Measurements from ENCODE around the gene ERC1. TPM values are rescaled to one million over a fixed set of nuclear protein-coding genes. Genes with fewer than 3 reads are reported as not detected.
"Not testable (repeated sequence)": the region's sequence is repeated elsewhere in the genome, so short reads cannot be mapped to it uniquely, and the experiment has no call there.

The ERC1 gene
- total RNA-seq, 2 donors from 2014 or later, result 53.2 to 53.4 TPM

DNA sequence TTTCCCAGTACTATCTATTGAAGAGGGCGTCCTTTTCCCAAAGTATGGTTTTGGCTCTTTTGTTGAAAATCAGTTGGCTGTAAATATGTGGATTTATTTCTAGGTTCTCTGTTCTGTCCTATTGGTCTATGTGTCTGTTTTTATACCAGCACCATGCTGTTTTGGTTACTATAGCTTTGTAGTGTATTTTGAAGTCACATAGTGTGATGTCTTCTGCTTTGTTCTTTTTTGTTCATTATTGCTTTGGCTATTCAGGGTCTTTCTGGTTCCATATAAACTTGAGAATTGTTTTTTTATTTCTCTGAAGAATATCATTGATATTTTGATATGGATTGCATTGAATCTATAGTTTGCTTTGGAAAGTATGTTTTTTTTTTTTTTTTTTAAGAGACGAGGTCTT, 67.4 kb downstream of the ERC1 start:
- intact Hi-C loops (cut with DNase I), result no loop called here
- ATAC-seq (no peak), DNase-seq (no peak)

DNA sequence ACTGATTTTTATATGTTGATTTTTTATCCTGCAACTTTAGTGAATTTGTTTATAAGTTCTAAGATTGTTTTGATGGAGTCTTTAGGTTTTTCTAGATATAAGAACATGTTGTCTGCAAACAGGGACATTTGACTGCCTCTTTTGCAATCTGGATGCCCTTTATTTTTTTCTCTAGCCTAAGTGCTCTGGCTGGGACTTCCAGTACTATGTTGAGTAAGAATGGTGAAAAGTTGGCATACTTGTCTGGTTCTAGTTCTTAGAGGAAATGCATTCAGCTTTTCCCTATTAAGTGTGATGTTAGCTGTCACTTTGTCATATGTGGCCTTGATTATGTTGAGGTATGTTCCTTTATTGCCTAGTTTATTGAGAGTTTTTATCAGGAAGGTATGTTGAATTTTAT, 68.1 kb downstream of the ERC1 start:
- DNase-seq (no peak), ATAC-seq (no peak)
- intact Hi-C loops (cut with DNase I), result no loop called here

DNA sequence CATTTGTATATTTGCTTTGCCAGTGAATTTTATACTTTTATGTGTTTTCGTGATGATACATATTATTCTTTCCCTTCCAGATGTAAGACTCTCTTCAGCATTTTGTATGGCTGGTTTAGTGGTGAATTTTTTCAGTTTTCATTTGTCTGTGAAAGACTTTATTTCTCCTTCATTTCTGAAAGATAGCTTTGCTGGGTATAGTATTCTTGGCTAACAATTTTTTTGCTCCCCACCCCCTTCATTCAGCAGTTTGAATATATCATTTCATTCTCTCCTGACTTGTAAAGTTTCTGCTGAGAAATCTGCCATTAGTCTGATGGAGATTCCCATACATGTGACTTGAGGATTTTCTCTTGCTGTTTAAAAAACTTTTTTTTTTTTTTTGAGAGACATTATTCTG, 72.8 kb downstream of the ERC1 start:
- DNase-seq (no peak), ATAC-seq (no peak)
- intact Hi-C loops (cut with DNase I), result no loop called here

DNA sequence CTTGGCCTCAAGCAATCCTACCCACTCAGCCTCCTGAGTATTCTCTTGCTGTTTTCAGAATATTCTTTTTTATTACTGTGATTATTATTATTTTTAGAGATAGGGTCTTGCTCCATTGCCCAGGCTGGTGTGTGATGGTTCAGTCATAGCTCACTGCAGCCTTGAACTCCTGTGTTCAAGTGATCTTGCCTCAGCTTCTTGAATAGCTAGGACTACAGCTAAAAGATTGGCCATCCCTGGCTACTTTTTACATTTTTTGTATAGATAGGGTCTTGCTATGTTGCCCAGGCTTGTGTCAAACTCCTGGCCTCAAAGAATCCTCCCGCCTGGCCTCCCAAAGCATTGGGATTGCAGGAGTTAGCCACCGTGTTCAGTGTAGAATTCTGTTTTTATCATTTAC, 73.3 kb downstream of the ERC1 start:
- intact Hi-C loops (cut with DNase I), result no loop called here
- ATAC-seq (no peak), DNase-seq (no peak)

DNA sequence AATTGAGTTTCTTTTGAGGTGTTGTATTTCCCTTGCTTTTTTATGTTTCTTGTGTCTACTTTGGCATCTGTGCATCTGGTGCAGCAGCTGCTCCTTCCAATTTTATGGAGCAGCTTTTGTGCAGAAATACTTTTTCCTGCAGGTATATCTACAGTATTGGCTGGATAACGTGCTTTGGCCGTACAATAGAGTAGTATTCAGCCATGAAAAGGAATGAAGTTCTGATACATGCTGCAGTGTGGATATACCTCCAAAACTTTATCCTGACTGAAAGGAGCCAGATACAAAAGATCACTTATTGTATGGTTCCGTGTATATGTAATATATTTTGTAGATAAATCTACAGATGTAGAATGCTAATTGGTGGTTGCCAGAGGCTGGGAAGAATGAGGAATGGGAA, 74.6 kb downstream of the ERC1 start:
- no peak for DNase-seq
- intact Hi-C loops (cut with DNase I), result no loop called here
- no peak for ATAC-seq

DNA sequence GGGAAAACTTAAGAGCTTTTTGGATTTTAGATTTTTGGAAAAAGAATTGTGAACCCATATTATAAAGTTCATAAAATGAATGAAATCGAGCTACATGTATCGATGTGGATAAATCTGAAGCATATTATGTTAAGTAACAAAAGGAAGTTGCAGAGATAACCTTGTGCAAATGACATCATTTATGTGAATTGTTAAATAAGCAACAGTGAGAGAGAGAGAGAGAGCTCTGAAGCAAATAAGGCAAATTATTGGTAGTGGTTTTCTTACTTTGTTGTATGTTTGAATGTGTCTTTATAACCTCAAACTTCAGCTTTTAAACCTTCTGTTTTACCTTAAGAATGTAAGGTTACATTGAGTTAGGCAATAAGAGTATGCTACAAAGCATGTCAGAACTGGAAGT, 78.8 kb downstream of the ERC1 start:
- ATAC-seq (no peak), DNase-seq (no peak)
- intact Hi-C loops (cut with DNase I), result no loop called here

DNA sequence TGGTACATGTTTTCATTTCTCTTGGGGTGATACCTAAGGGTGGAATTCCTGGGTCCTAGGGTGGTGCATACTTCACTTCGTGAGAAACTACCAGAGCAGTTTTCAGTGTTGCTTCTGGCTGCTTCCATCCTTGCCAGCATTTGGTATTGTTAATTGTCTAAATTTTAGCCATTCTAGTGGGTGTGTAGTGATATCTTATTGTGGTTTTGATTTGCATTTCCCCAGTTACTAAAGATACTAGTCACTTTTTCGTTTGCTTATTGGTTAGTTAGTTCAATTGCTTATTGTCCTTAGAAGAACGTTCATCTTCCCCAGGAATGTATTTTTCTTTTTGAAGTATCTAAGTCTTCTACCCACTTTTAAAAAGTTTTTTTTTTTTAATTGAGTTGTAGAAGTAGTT, 80.2 kb downstream of the ERC1 start:
- intact Hi-C loops (cut with DNase I), result no loop called here

DNA sequence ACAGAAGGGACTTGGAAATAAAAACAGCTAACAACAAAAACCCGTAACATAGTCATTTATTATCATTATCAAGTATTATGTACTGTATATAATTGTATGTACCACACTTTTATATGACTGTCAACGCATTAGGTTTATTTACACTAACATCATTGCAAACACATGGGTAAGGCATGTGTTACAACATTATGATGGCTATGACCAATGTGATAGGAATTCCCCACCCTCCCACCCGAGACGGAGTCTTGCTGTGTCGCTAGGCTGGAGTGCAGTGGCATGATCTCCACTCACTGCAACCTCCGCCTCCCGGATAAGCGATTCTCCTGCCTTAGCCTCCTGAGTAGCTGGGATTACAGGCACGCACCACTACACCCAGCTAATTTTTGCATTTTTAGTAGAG, 82.6 kb downstream of the ERC1 start:
- intact Hi-C loops (cut with DNase I), result no loop called here

More for the DNA sequence above, 80.2 kb downstream of the ERC1 start:
- no peak for ATAC-seq
- no peak for DNase-seq

DNA sequence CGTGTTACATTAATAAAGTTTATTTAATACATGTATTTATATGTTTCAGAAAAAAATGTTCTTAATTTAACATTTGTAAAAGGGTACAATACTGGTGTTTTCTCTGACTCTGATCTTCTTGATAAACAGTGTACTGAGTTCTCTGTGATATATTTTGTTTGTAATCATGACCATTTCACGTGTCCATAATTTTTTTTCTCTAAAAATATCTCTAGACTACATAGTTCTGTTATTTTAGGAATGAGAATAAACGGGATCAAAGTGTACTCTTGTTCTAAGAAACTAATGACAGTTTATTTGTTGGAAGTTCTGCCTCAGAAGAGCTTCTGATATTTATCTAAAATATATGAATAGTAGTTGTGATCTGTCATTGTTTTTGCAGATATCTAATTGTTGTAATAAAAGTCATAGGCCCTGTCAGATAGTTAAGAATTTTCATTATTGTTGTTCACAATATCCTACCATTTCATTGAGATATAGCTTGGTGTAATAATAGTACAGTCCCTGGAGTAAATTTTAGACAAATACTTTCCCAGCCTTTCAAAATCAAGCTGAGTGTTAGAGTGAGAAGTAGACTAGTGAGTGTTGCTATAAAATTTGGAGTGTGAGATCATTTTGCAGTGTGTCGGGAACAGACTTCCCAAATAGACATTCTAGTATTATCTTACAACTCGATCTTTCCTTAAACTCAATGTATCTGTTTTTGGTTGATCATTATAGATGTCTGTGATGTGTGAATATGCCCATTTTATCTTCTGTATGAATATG, 86.2 kb downstream of the ERC1 start:
- no peak for ATAC-seq
- intact Hi-C loops (cut with DNase I), result no loop called here
- no peak for DNase-seq

More for the DNA sequence above, 82.6 kb downstream of the ERC1 start:
- DNase-seq (no peak), ATAC-seq (no peak)

DNA sequence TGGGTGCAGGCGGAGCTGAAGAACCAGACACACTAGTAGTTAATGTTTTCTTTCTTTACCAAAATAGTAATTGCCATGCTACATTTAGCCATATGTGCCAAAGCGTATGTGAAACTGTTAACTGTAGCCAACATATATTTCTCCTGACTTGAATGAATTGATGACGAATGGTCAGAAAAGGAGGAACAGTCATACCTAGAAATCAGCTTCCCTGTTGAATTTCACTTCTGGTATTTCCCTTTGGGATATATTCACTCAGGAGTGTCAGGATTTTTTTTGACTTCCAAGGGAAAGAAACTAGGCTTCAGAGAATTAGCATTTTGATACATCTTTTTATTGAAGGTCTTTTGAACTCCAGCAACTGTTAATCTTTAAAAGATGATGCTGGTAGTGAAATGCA, 87.0 kb downstream of the ERC1 start:
- DNase-seq (no peak), ATAC-seq (no peak)
- intact Hi-C loops (cut with DNase I), result no loop called here

DNA sequence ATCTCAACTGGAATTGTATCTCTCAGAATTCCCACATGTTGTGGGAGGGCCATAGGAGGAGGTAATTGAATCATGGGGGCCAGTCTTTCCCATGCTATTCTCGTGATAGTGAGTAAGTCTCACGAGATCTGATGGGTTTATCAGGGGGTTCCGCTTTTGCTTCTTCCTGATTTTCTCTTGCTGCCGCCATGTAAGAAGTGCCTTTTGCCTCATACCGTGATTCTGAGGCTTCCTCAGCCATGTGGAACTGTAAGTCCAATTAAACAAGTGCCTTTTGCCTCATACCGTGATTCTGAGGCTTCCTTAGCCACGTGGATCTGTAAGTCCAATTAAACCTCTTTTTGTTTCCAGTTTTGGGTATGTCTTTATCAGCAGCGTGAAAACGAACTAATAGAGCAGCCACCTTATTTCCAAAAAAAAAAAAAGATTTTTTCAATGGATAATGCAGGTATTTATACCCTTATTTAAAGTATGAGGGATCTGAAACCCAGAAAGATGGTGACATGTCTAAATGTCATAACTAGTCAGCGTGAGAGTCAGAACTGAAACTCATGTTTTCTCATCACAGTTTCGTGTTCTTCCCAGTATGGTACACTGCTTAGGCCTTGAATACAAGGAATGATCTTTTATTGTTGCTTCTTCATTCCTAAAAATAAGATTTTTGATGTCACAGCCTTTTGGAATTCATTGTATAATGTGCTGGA, 89.6 kb downstream of the ERC1 start:
- intact Hi-C loops (cut with DNase I), result loop anchor here in 1 of 2 donors (5.0 kb wide), 1 partner anchor 83 kb away; no protein-coding TSS in a partner anchor
- ATAC-seq, result no peak
- DNase-seq, result no peak

DNA sequence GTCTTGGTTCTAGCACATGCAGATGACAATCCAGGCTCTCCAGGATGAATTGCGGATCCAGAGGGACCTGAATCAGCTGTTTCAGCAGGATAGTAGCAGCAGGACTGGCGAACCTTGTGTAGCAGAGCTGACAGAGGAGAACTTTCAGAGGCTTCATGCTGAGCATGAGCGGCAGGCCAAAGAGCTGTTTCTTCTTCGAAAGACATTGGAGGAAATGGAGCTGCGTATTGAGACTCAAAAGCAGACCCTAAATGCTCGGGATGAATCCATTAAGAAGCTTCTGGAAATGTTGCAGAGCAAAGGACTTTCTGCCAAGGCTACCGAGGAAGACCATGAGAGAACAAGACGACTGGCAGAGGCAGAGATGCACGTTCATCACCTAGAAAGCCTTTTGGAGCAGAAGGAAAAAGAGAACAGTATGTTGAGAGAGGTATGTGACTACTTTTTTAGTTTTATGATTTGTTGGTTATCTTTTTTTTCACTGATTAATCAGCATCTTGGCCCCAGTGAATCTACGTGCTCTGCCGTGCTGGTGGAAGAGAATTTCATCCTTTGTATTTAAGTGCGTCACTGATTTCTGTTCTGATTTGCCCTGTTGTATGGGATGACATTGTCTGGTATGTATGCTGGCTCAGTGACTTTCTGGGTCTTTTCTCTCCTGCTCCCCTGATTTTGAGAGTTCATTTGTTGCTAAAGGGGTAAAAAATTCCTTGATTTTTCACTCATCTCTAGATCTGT, 92.3 kb downstream of the ERC1 start:
- ATAC-seq (peak in 1 of 2 donors; percentile 53), DNase-seq (no peak)
- intact Hi-C loops (cut with DNase I), result loop anchor here in 1 of 2 donors (5.0 kb wide), 1 partner anchor 86 kb away; no protein-coding TSS in a partner anchor

DNA sequence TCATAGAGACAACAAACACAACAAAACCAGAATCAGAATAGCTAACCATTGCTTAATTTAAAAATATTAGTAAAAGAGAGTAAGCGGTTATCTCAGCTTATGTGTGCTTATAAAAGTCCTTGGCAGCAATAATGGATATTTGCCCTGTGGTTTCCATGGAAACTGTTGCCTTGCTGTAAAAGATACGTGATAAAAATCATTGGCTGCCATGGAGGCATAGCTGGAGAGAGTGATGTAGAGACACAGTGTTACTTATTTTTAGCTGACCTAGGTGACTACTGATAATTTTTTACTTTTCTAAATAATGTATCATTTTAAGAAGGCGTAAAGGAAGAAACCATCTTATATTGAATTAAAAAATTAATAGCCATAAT, 92.9 kb downstream of the ERC1 start:
- peak; percentile 45 to 76 for ATAC-seq
- no peak for DNase-seq
- intact Hi-C loops (cut with DNase I), result loop anchor here in 1 of 2 donors (5.0 kb wide), 1 partner anchor 87 kb away; no protein-coding TSS in a partner anchor

DNA sequence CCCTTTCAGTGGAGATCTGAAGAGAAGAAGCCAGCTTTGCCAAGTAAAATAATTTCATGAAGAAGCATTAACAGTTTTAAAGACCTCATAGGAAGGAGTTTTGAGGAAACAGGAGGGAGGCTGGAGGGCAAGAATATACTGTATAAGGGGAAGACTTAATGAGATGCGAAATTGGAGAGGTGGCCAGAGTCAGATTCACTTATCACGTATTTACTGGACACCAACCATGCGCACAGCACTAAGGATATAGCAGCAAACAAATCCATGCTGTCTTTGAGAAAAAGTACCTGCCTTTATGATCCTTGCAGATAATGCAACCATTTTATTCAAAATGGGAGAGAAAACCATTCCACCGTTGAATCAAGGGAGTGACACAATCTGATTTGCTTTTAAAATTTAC, 100.3 kb downstream of the ERC1 start:
- DNase-seq (no peak), ATAC-seq (no peak)
- intact Hi-C loops (cut with DNase I), result loop anchor here in 1 of 2 donors (5.0 kb wide), 2 partner anchors 144 to 524 kb away; partner anchors contain the start of gene RAD52

DNA sequence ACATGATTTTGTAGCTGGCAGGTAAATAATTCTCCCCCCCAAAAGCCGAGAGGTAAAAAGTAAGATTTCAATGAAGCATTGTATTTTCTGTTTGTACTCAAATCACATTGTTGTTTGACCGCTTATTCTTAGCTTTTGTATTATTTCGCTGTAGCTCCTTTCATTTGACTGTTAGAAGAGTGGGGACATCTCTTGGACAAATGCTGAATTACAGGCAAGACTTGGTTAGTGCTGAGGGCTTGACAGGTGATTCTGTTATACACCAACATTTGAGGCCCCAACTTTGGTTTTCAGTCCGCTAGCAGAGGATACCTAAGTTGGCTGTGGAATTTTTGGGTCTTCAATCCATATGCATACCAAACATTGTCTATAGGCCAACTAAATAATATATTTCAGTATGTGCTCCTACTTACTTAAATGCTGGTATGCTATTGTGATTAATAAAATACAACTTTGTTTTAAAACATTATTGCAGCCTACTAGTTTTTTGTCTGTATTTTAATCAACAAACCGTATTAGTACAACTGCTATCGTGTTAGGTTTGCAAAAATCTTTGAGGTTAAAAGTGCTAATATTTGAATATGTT, 102.2 kb downstream of the ERC1 start:
- ATAC-seq (peak; percentile 41), DNase-seq (no peak)
- intact Hi-C loops (cut with DNase I), result loop anchor here in 1 of 2 donors (5.0 kb wide), 2 partner anchors 146 to 526 kb away; partner anchors contain the start of gene RAD52

DNA sequence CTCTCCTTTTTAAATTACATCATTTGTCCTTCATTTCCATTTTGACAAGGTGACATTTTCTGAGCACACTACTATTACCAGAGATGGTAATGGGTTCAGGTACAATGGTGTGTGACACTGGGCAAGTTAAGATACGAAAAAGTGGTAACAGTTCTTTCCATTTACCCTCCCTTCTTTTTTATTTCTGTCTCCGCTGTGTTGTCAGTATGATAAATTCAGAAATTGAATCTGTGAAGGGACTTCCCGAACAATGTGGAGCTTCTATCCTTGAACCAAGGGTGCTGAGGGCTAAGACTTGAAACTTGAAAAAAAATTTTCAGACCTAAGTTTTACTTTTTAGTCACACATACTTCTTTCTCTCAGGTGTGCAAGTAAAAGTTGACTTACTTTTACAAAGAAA, 103.7 kb downstream of the ERC1 start:
- no peak for DNase-seq
- ATAC-seq, result no peak
- intact Hi-C loops (cut with DNase I), result loop anchor here in 1 of 2 donors (5.0 kb wide), 2 partner anchors 147 to 527 kb away; partner anchors contain the start of gene RAD52

DNA sequence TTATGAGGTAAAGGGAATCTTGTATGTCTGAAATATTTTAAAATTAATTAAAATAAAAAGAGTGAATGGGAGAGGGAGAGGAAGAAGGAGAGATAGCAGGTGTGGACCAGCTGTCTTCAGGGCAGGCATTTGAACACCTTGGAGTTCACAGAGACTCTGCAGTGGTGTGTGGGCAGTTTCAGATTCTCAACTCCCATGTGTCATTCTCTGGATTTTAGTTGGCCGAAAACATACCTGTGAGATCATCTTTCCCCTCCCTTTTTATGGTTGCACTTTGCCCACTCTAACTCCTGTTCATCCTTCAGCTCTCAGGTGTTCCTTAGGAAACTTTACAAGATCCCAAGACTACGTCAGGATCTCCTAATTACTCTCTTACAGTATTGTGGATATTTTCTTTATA, 108.1 kb downstream of the ERC1 start:
- DNase-seq, result no peak
- no peak for ATAC-seq
- intact Hi-C loops (cut with DNase I), result no loop called here

DNA sequence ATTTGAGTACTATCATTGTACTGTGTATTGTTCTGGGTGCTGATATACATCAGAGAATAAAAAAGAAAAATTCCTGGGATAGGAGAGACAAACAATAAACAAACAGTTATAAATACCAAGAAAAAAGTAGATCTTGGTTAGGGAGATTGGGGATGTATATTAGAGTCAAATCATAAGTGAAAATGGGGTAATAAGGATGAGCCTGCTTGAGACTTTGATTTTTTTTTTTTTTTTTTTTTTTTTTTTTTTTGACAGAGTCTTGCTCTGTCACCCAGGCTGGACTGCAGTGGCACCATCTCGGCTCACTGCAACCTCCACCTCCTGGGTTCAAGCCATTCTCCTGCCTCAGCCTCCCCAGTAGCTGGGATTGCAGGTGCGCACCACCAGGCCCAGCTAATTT, 108.6 kb downstream of the ERC1 start:
- ATAC-seq; intact Hi-C loops (cut with DNase I); DNase-seq: not testable (repeated sequence)

DNA sequence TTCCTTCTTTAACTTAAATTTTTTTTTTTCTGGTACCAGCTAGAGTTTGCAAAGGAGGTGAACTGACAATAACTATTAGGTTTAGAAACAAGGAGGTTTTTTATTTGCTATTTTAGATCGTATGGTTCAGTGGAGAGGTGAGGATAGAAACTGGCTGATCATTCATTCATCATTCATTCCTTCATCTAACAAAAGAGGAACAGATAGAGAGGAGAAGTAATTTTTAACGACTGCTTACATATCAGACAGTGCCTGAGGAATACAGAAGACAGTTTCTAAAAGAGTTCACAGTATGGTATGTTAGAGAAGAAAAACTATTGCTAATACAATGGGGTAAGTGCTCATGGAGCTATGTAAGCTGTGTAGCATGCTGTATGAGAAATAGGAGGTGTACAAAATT, 111.1 kb downstream of the ERC1 start:
- intact Hi-C loops (cut with DNase I), result no loop called here
- no peak for ATAC-seq

More for the DNA sequence above, 111.1 kb downstream of the ERC1 start:
- DNase-seq, result no peak
